Astrocyte (in vitro differentiated cells and primary cell): ENCODE results near the gene ING1. TPM values are rescaled to one million over a fixed set of nuclear protein-coding genes. Genes with fewer than 3 reads are reported as not detected.

Experiments
- DNase-seq: peaks from one replicate; pipeline ENCODE4 v3.0.0-alpha.2; 2010; ENCODE audit warnings: low read depth
- FAIRE-seq: peaks from 2 replicates; lab custom pipeline; 2011; peaks lifted over from hg19 to GRCh38; lab: Jason Lieb, UNC
- H2AFZ ChIP-seq: 2 replicates; pipeline ENCODE4 v1.6.0; 2012; ENCODE audit warnings: low read depth, low read length, inconsistent platforms
- H3K27ac ChIP-seq: 2 replicates; pipeline ENCODE4 v1.5.1; 2011; ENCODE audit warnings: low read depth, low read length, inconsistent platforms
- H3K27me3 ChIP-seq: 2 replicates; pipeline ENCODE4 v1.6.0; 2011; ENCODE audit warnings: low read length, inconsistent platforms; ENCODE audit not compliant: insufficient read depth
- H3K36me3 ChIP-seq: 2 replicates; pipeline ENCODE4 v1.5.1; 2011; ENCODE audit warnings: low read length, inconsistent platforms; ENCODE audit not compliant: insufficient read depth
- H3K4me1 ChIP-seq: 2 replicates; pipeline ENCODE4 v1.5.1; 2011; ENCODE audit warnings: low read length, inconsistent platforms; ENCODE audit not compliant: insufficient read depth
- H3K4me2 ChIP-seq: 2 replicates; pipeline ENCODE4 v1.6.0; 2012; ENCODE audit warnings: low read length, inconsistent platforms
- H3K4me3 ChIP-seq: 2 replicates; pipeline ENCODE4 v1.5.1; 2011; ENCODE audit warnings: low read depth, mild to moderate bottlenecking, low read length, inconsistent platforms; ENCODE audit not compliant: insufficient read depth
- H3K79me2 ChIP-seq: 2 replicates; pipeline ENCODE4 v1.6.0; 2012; ENCODE audit warnings: mild to moderate bottlenecking, low read length, inconsistent platforms; ENCODE audit not compliant: insufficient read depth
- H3K9ac ChIP-seq: 2 replicates; pipeline ENCODE4 v1.6.0; 2012; ENCODE audit warnings: mild to moderate bottlenecking, low read length, inconsistent platforms
- H3K9me3 ChIP-seq: 2 replicates; pipeline ENCODE4 v1.5.1; 2012; ENCODE audit warnings: low read depth, mild to moderate bottlenecking, low read length, inconsistent platforms; ENCODE audit not compliant: insufficient read depth
- H4K20me1 ChIP-seq: 2 replicates; pipeline ENCODE4 v1.6.0; 2012; ENCODE audit warnings: low read length, inconsistent platforms; ENCODE audit not compliant: insufficient read depth
- H3K27ac Mint-ChIP-seq: one replicate; pipeline ENCODE4 v1.8.0; 2021; ENCODE audit warnings: mild to moderate bottlenecking, mixed read lengths; ENCODE audit not compliant: unreplicated experiment
- H3K27me3 Mint-ChIP-seq: one replicate; pipeline ENCODE4 v1.8.0; 2021; ENCODE audit warnings: low read depth, mixed read lengths; ENCODE audit not compliant: unreplicated experiment
- H3K36me3 Mint-ChIP-seq: one replicate; pipeline ENCODE4 v1.8.0; 2021; ENCODE audit warnings: low read depth, mixed read lengths; ENCODE audit not compliant: unreplicated experiment
- H3K4me1 Mint-ChIP-seq: one replicate; pipeline ENCODE4 v1.8.0; 2021; ENCODE audit warnings: low read depth, mixed read lengths; ENCODE audit not compliant: unreplicated experiment
- H3K4me3 Mint-ChIP-seq: one replicate; pipeline ENCODE4 v1.8.0; 2021; ENCODE audit warnings: mild to moderate bottlenecking, moderate library complexity, mixed read lengths; ENCODE audit not compliant: unreplicated experiment
- H3K9me3 Mint-ChIP-seq: one replicate; pipeline ENCODE4 v1.8.0; 2021; ENCODE audit warnings: mild to moderate bottlenecking, mixed read lengths; ENCODE audit not compliant: unreplicated experiment
- EZH2 ChIP-seq: IDR thresholded peaks from 2 replicates; pipeline ENCODE4 v1.6.1; 2012; ENCODE audit warnings: mild to moderate bottlenecking, low read length, inconsistent platforms; ENCODE audit not compliant: insufficient read depth
- total RNA-seq: library from RNA; stranded (reverse); gene quantifications from 2 replicates; pipeline ENCODE4 v1.2.1, GENCODE V29; 2021
- TF ChIP-seq, protein P1 (sequence below): IDR thresholded peaks from 2 replicates; pipeline ENCODE4 v1.5.1; 2011; ENCODE audit warnings: low read depth, mild to moderate bottlenecking, inconsistent platforms, low read length, moderate library complexity; ENCODE audit not compliant: insufficient read depth

Gene ING1
- total RNA-seq, 1 donor from 2014 or later: 11.8 TPM

DNA sequence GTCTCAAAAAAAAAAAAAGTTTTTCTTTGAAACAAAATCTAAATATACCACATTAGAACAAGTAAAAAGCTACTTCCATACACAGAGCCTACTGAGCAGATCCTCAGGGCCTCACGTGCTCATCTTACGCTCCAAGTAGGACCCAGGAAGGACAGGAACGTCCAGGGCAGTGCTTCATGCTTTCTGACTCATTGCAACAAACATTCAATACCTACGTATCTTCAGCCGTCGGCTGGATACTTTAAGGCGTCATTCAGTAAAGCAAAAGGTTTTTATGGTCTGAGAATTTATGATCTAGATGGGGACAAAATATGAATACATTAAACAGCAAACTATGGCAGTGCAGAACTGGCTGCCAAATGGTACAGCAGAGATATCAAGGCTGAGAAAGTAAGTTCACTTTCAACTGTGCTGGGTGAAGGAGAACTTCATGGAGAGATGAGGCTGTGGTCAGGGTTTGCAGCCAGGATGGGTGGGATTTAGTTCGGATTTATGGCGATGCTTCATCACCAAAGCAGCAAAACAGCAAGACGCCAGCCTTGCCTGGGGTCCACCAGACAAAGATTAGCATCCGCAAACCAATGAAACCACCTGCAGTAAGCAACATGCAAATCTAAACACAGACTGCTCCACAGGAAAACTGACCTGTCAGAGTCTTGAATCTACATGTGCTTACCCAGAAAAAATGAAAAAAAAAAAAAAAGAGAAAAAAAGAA, 28.0 kb upstream of the ING1 start:
- Histone ChIP-seq H3K27ac (no peak overlapping the region), H3K36me3 (peaks cover 12% of the 10 kb centered on the region), H3K9ac (no peak overlapping the region), H3K79me2 (no peaks in the 10 kb centered on the region), H3K9me3 (no peaks in the 10 kb centered on the region), H3K4me3 (no peak overlapping the region), H3K4me1 (peaks cover 3% of the 10 kb centered on the region), H3K4me2 (no peak overlapping the region), H4K20me1 (peaks cover 10% of the 10 kb centered on the region), H3K27me3 (no peaks in the 10 kb centered on the region), H2AFZ (no peak overlapping the region)
- Mint-ChIP-seq H3K4me3 (no peak overlapping the region), H3K9me3 (peaks cover 3% of the 10 kb centered on the region), H3K4me1 (peaks cover 6% of the 10 kb centered on the region), H3K27me3 (no peaks in the 10 kb centered on the region), H3K27ac (no peak overlapping the region), H3K36me3 (peaks cover 12% of the 10 kb centered on the region)
- DNase-seq (no peak), FAIRE-seq (no peak)
- no peak for TF ChIP-seq EZH2
- TF ChIP-seq, protein P1, sequence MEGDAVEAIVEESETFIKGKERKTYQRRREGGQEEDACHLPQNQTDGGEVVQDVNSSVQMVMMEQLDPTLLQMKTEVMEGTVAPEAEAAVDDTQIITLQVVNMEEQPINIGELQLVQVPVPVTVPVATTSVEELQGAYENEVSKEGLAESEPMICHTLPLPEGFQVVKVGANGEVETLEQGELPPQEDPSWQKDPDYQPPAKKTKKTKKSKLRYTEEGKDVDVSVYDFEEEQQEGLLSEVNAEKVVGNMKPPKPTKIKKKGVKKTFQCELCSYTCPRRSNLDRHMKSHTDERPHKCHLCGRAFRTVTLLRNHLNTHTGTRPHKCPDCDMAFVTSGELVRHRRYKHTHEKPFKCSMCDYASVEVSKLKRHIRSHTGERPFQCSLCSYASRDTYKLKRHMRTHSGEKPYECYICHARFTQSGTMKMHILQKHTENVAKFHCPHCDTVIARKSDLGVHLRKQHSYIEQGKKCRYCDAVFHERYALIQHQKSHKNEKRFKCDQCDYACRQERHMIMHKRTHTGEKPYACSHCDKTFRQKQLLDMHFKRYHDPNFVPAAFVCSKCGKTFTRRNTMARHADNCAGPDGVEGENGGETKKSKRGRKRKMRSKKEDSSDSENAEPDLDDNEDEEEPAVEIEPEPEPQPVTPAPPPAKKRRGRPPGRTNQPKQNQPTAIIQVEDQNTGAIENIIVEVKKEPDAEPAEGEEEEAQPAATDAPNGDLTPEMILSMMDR: no peak

DNA sequence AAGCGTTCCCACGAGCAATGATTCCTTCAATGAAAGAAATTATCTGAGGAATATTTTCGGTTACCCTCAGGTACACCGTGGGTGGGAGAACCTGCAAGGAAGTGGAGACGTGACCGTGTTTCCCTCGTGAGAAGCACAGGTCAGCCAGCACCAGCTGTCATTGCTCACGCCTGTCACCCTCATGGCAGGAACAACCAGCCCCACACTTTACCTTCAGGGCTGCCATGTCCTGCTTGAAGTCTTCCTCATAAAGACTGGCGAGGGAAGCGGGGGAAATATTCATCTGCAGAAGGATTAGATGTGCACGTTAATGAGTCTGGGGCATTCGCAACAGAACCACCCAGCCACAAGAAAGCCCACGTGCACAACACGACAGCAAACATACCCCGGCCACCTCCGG, 25.8 kb upstream of the ING1 start:
- H3K79me2 ChIP-seq: no peaks in the 10 kb centered on the region
- H3K4me1 ChIP-seq: peaks cover 3% of the 10 kb centered on the region
- H3K27me3 ChIP-seq: no peaks in the 10 kb centered on the region
- H3K9me3 ChIP-seq: no peaks in the 10 kb centered on the region
- Mint-ChIP-seq H3K27me3 (no peaks in the 10 kb centered on the region), H3K27ac (no peak overlapping the region), H3K36me3 (peaks cover 5% of the 10 kb centered on the region), H3K4me1 (peaks cover 6% of the 10 kb centered on the region), H3K9me3 (no peaks in the 10 kb centered on the region), H3K4me3 (no peak overlapping the region)
- H2AFZ ChIP-seq: no peak overlapping the region
- no peak for FAIRE-seq
- peaks cover 13% of the 10 kb centered on the region for H4K20me1 ChIP-seq
- no peak overlapping the region for H3K27ac ChIP-seq
- H3K36me3 ChIP-seq: peaks cover 7% of the 10 kb centered on the region
- H3K4me3 ChIP-seq: no peak overlapping the region
- DNase-seq: no peak
- TF ChIP-seq, protein P1: no peak
- no peak for TF ChIP-seq EZH2
- H3K4me2 ChIP-seq: no peak overlapping the region
- H3K9ac ChIP-seq: no peak overlapping the region

DNA sequence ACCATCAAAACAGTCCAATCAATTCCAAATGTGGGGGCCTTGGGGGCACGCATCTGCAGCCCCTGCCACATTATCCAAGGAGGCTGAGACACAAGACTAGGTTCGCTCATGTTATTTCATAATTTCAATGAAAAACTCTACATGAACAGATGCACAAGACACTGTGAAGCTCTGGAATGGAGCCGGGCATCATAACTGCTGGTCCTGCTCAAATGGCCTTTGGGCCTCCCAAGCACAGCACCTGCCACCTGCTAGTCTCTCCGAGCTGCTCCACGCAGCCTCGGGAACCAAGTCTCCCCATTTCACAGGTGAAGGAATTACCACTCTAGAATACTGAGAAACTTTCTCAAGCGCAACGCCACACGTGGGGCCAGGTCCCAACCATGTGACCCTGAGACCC, 24.5 kb upstream of the ING1 start:
- no peaks in the 10 kb centered on the region for H3K9me3 ChIP-seq
- no peaks in the 10 kb centered on the region for H3K79me2 ChIP-seq
- H2AFZ ChIP-seq: no peak overlapping the region
- peaks cover 6% of the 10 kb centered on the region for H3K4me1 Mint-ChIP-seq
- H3K9me3 Mint-ChIP-seq: no peaks in the 10 kb centered on the region
- no peak overlapping the region for H3K4me3 Mint-ChIP-seq
- H3K9ac ChIP-seq: no peak overlapping the region
- H3K4me2 ChIP-seq: no peak overlapping the region
- H3K27ac ChIP-seq: no peak overlapping the region
- peaks cover 3% of the 10 kb centered on the region for H3K4me1 ChIP-seq
- H3K36me3 ChIP-seq: peaks cover 7% of the 10 kb centered on the region
- DNase-seq: no peak
- no peak for FAIRE-seq
- no peak overlapping the region for H3K4me3 ChIP-seq
- H3K27ac Mint-ChIP-seq: no peak overlapping the region
- TF ChIP-seq, protein P1: no peak
- TF ChIP-seq EZH2: no peak
- H3K36me3 Mint-ChIP-seq: peaks cover 5% of the 10 kb centered on the region
- no peaks in the 10 kb centered on the region for H3K27me3 Mint-ChIP-seq
- H4K20me1 ChIP-seq: peaks cover 7% of the 10 kb centered on the region
- no peaks in the 10 kb centered on the region for H3K27me3 ChIP-seq
